ENCODE measurements around the gene LRFN3. TPM values are rescaled to one million over a fixed set of nuclear protein-coding genes. Genes with fewer than 3 reads are reported as not detected.
"Not testable (repeated sequence)": the region's sequence is repeated elsewhere in the genome, so short reads cannot be mapped to it uniquely, and the experiment has no call there.

The LRFN3 gene
- total and polyA plus RNA-seq, 9 donors, result 6.4 to 31.2 (median 20.8) TPM

- H3K9me3 ChIP-seq, result no peaks in the 10 kb centered on the region
- H3K27ac ChIP-seq, result no peak overlapping the region
- H3K36me3 ChIP-seq, result no peaks in the 10 kb centered on the region
- no peak for DNase-seq
- H3K4me3 ChIP-seq, result no peak overlapping the region
- no peaks in the 10 kb centered on the region for H3K27me3 ChIP-seq
- TF ChIP-seq EP300 (IDR thresholded peaks at IDR 0.05), result no peak
- no peak for TF ChIP-seq POLR2A (IDR thresholded peaks at IDR 0.05)
- TF ChIP-seq, protein P1, sequence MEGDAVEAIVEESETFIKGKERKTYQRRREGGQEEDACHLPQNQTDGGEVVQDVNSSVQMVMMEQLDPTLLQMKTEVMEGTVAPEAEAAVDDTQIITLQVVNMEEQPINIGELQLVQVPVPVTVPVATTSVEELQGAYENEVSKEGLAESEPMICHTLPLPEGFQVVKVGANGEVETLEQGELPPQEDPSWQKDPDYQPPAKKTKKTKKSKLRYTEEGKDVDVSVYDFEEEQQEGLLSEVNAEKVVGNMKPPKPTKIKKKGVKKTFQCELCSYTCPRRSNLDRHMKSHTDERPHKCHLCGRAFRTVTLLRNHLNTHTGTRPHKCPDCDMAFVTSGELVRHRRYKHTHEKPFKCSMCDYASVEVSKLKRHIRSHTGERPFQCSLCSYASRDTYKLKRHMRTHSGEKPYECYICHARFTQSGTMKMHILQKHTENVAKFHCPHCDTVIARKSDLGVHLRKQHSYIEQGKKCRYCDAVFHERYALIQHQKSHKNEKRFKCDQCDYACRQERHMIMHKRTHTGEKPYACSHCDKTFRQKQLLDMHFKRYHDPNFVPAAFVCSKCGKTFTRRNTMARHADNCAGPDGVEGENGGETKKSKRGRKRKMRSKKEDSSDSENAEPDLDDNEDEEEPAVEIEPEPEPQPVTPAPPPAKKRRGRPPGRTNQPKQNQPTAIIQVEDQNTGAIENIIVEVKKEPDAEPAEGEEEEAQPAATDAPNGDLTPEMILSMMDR (IDR thresholded peaks at IDR 0.05), result no peak
- intact Hi-C loops (cut with DNase I), result no loop called here
- no peaks in the 10 kb centered on the region for H3K4me1 ChIP-seq (ENCODE audit: insufficient read depth)
- WGBS, 3 donors, result 87 to 92% (median 88%) methylated on average over 17 to 18 of the region's 18 CpGs
Measured at GRCh38 chr19:35889370-35890112, 46.6 kb upstream of the LRFN3 start.

GRCh38 chr19:35890113-35890650, 46.0 kb upstream of the LRFN3 start:
- intact Hi-C loops (cut with DNase I), result no loop called here
- Histone ChIP-seq H3K36me3 (no peaks in the 10 kb centered on the region), H3K4me3 (no peak overlapping the region), H3K27me3 (no peaks in the 10 kb centered on the region), H3K27ac (no peak overlapping the region), H3K9me3 (no peaks in the 10 kb centered on the region), H3K4me1 (ENCODE audit: insufficient read depth) (no peaks in the 10 kb centered on the region)
- DNase-seq, result no peak
- 85 to 89% (median 87%) methylated on average over 13 of the region's 13 CpGs for WGBS, 3 donors
- TF ChIP-seq, protein P1 (IDR thresholded peaks at IDR 0.05), result no peak
- TF ChIP-seq POLR2A (IDR thresholded peaks at IDR 0.05), result no peak
- no peak for TF ChIP-seq EP300 (IDR thresholded peaks at IDR 0.05)

- H3K4me3 ChIP-seq; H3K27ac ChIP-seq; H3K9me3 ChIP-seq; intact Hi-C loops (cut with DNase I); H3K36me3 ChIP-seq; DNase-seq; H3K4me1 ChIP-seq (ENCODE audit: insufficient read depth); H3K27me3 ChIP-seq: not testable (repeated sequence)
- WGBS, 3 donors, result 85 to 95% (median 93%) methylated on average over 3 of the region's 3 CpGs
Measured at GRCh38 chr19:35891819-35892218, 44.4 kb upstream of the LRFN3 start.

- Histone ChIP-seq H3K27ac (no peak overlapping the region), H3K9me3 (no peaks in the 10 kb centered on the region), H3K27me3 (no peaks in the 10 kb centered on the region), H3K4me3 (no peak overlapping the region), H3K4me1 (ENCODE audit: insufficient read depth) (peaks cover 2% of the 10 kb centered on the region), H3K36me3 (no peaks in the 10 kb centered on the region)
- TF ChIP-seq EP300 (IDR thresholded peaks at IDR 0.05) (no peak), POLR2A (IDR thresholded peaks at IDR 0.05) (no peak)
- TF ChIP-seq, protein P1 (IDR thresholded peaks at IDR 0.05), result no peak
- WGBS, 3 donors, result 84 to 100% (median 86%) methylated on average over 2 of the region's 2 CpGs
- no peak for DNase-seq
- intact Hi-C loops (cut with DNase I), result no loop called here
Measured at GRCh38 chr19:35894342-35894741, 41.8 kb upstream of the LRFN3 start.
